ENCODE data around the gene FAM222A.

DNA sequence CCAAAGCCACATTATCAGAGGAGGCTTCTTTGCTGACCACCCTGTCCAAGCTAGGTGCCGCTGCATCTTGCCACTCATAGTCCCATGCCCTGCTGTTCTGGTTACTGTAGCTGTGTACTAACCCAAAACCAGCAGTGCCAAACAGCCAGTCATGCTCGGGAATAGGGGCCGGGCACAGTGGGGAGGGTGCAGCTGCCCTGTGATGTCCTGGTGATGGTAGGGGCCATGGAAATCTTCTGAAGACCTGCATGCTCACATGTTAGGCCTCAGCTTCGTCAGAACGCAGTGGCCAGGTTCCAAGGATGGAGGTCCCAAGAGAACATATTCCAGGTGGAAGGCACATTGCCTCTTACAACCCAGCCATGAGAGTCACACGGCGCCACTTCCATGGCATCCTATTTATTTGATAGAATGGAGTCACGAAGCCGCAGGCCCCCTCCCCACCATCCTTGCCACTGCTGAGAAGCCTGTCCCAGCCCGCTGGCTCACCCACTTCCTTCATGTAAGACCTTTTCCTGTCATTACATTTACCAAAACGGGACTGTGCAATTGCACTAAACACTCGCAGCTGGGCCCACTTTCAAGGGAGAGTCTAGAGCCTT lies 48.5 kb downstream of the FAM222A start:
- TF ChIP-seq, protein P1, sequence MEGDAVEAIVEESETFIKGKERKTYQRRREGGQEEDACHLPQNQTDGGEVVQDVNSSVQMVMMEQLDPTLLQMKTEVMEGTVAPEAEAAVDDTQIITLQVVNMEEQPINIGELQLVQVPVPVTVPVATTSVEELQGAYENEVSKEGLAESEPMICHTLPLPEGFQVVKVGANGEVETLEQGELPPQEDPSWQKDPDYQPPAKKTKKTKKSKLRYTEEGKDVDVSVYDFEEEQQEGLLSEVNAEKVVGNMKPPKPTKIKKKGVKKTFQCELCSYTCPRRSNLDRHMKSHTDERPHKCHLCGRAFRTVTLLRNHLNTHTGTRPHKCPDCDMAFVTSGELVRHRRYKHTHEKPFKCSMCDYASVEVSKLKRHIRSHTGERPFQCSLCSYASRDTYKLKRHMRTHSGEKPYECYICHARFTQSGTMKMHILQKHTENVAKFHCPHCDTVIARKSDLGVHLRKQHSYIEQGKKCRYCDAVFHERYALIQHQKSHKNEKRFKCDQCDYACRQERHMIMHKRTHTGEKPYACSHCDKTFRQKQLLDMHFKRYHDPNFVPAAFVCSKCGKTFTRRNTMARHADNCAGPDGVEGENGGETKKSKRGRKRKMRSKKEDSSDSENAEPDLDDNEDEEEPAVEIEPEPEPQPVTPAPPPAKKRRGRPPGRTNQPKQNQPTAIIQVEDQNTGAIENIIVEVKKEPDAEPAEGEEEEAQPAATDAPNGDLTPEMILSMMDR (IDR thresholded peaks at IDR 0.05), result no peak
- no peak for TF ChIP-seq EP300 (IDR thresholded peaks at IDR 0.05; ENCODE audit: low read depth)
